Left ventricle myocardium inferior (tissue), 1 donor: Measurements from ENCODE around the gene TRIML2. TPM values are rescaled to one million over a fixed set of nuclear protein-coding genes. Genes with fewer than 3 reads are reported as not detected.

Experiments
- DNase-seq: peaks from one replicate; pipeline ENCODE4 v3.0.0-alpha.2; 2020
- H3K27ac ChIP-seq: fragments of 200-600 bp; replicated peaks from 2 replicates; pipeline ENCODE4 v1.8.0; 2021
- H3K27me3 ChIP-seq: fragments of 200-600 bp; 2 replicates; pipeline ENCODE4 v1.8.0; 2021; ENCODE audit warnings: low read depth
- H3K36me3 ChIP-seq: fragments of 200-600 bp; 2 replicates; pipeline ENCODE4 v1.8.0; 2021
- H3K4me1 ChIP-seq: fragments of 200-600 bp; 2 replicates; pipeline ENCODE4 v1.8.0; 2021
- H3K4me3 ChIP-seq: fragments of 200-600 bp; 2 replicates; pipeline ENCODE4 v1.8.0; 2021; ENCODE audit warnings: mild to moderate bottlenecking, moderate library complexity
- H3K9me3 ChIP-seq: fragments of 200-600 bp; replicated peaks from 2 replicates; pipeline ENCODE4 v1.8.0; 2021
- CTCF ChIP-seq: fragments of 200-600 bp; IDR thresholded peaks from 2 replicates; pipeline ENCODE4 v1.8.0; 2021; ENCODE audit warnings: antibody characterized with exemption, mild to moderate bottlenecking, borderline replicate concordance
- intact Hi-C: fragments of 100-400 bp; cut with micrococcal nuclease; formaldehyde crosslinking; loops from one replicate; pipeline ENCODE4 v1.11.0; 2022
- long read RNA-seq: library from polyadenylated mRNA; unstranded; transcript quantifications from one replicate; pipeline ENCODE4 v2.0.0, GENCODE V29; 2021
- total RNA-seq: library from RNA; stranded (reverse); fragmentation: NEBNext Ultra II Directional; extraction: Animal tissue kit (Norgen Biotek cat#: 25700); gene quantifications from one replicate; pipeline ENCODE4 v1.2.1, GENCODE V29; 2021
- donor health status: DM: no; HTN: yes; CAD: no; lungs with severe emphysema.

TRIML2 gene, protein sequence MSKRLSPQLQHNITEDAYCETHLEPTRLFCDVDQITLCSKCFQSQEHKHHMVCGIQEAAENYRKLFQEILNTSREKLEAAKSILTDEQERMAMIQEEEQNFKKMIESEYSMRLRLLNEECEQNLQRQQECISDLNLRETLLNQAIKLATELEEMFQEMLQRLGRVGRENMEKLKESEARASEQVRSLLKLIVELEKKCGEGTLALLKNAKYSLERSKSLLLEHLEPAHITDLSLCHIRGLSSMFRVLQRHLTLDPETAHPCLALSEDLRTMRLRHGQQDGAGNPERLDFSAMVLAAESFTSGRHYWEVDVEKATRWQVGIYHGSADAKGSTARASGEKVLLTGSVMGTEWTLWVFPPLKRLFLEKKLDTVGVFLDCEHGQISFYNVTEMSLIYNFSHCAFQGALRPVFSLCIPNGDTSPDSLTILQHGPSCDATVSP
- not detected for total RNA-seq
- long read RNA-seq: 0 reads

GRCh38 chr4:188109157-188109755 lies at the start of gene TRIML2:
Gene TRIML2, minus strand, starts transcription at chr4:188109603. Its CDS starts 4,235 bp downstream, at chr4:188105368.
- intact Hi-C loops: no loop called here

DNA sequence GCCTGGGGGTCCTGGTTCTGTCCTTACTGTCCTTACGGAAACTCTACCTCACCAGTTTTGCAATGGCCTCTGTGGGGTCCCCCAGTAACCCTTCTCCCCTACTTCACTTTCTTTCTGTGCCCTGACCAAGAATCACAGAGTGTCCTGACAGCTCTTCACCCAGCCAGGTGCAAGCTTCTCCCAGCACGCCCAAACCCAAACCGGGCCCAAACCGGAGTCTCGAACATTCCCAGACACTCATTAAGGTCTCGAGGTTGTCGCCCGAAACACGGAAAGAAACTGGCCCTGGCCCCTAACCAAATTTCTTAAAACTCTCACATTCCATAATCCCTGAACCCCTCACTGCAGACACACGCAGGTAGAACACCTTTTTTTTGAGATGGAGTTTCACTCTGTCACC lies 48.9 kb upstream of the TRIML2 start:
- no peaks in the 10 kb centered on the region for H3K4me1 ChIP-seq
- no peak overlapping the region for H3K4me3 ChIP-seq
- H3K36me3 ChIP-seq: no peaks in the 10 kb centered on the region
- peaks cover 14% of the 10 kb centered on the region for H3K9me3 ChIP-seq
- intact Hi-C loops: no loop called here
- no peak overlapping the region for H3K27ac ChIP-seq
- H3K27me3 ChIP-seq: no peaks in the 10 kb centered on the region
- TF ChIP-seq CTCF: no peak
- DNase-seq: no peak

More at GRCh38 chr4:188109157-188109755, at the start of gene TRIML2:
- H3K36me3 ChIP-seq: no peaks in the 10 kb centered on the region
- no peak within 1 kb of the TSS for H3K27ac ChIP-seq
- no peaks in the 10 kb centered on the region for H3K4me1 ChIP-seq
- TF ChIP-seq CTCF: no peak
- no peak for DNase-seq
- H3K4me3 ChIP-seq: no peak within 1 kb of the TSS
- H3K9me3 ChIP-seq: no peaks in the 10 kb centered on the region
- peaks cover 16% of the 10 kb centered on the region for H3K27me3 ChIP-seq

GRCh38 chr4:188154668-188155405 lies 45.4 kb upstream of the TRIML2 start:
- Histone ChIP-seq H3K9me3 (peaks cover 14% of the 10 kb centered on the region), H3K36me3 (no peaks in the 10 kb centered on the region)
- TF ChIP-seq CTCF: no peak

GRCh38 chr4:188147776-188148175 lies 38.4 kb upstream of the TRIML2 start:
- Histone ChIP-seq H3K9me3 (no peaks in the 10 kb centered on the region), H3K4me3 (no peak overlapping the region), H3K27ac (no peak overlapping the region), H3K4me1 (no peaks in the 10 kb centered on the region), H3K36me3 (no peaks in the 10 kb centered on the region), H3K27me3 (peaks cover 16% of the 10 kb centered on the region)
- DNase-seq: no peak
- intact Hi-C loops: no loop called here
- TF ChIP-seq CTCF: no peak

More at GRCh38 chr4:188154668-188155405, 45.4 kb upstream of the TRIML2 start:
- H3K4me3 ChIP-seq: no peak overlapping the region
- intact Hi-C loops: no loop called here
- H3K27me3 ChIP-seq: no peaks in the 10 kb centered on the region
- no peaks in the 10 kb centered on the region for H3K4me1 ChIP-seq
- DNase-seq: no peak
- H3K27ac ChIP-seq: no peak overlapping the region

DNA sequence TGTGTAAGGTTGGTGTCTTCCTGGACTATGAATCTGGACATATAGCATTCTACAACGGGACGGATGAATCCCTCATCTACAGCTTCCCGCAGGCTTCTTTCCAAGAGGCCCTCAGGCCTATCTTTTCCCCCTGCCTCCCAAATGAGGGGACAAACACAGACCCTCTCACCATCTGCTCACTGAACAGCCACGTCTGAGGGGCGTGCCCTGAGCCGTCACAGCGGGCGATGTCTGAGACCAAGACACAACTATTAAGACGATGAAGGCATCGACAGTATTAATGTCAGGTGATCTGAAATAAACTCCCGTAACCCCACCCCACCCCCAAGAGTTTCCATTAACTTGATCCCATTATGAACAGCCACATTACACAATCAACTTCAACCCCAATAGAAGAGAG lies 37.8 kb upstream of the TRIML2 start:
- intact Hi-C loops: no loop called here
- no peak for DNase-seq
- H3K4me3 ChIP-seq: no peak overlapping the region
- no peaks in the 10 kb centered on the region for H3K4me1 ChIP-seq
- H3K27me3 ChIP-seq: peaks cover 16% of the 10 kb centered on the region
- TF ChIP-seq CTCF: no peak
- H3K9me3 ChIP-seq: no peaks in the 10 kb centered on the region
- H3K36me3 ChIP-seq: no peaks in the 10 kb centered on the region
- H3K27ac ChIP-seq: no peak overlapping the region
